Measurements from ENCODE around the gene NMRK2. TPM values are rescaled to one million over a fixed set of nuclear protein-coding genes. Genes with fewer than 3 reads are reported as not detected.
A peak's percentile ranks its signal among the peaks of the same experiment; 100 is the strongest.

The NMRK2 gene
- total and polyA plus RNA-seq, 2 of the 13 experiments (the other 11 are each of a cell fraction or from before 2014, with no cell fraction given) = not detected

DNA sequence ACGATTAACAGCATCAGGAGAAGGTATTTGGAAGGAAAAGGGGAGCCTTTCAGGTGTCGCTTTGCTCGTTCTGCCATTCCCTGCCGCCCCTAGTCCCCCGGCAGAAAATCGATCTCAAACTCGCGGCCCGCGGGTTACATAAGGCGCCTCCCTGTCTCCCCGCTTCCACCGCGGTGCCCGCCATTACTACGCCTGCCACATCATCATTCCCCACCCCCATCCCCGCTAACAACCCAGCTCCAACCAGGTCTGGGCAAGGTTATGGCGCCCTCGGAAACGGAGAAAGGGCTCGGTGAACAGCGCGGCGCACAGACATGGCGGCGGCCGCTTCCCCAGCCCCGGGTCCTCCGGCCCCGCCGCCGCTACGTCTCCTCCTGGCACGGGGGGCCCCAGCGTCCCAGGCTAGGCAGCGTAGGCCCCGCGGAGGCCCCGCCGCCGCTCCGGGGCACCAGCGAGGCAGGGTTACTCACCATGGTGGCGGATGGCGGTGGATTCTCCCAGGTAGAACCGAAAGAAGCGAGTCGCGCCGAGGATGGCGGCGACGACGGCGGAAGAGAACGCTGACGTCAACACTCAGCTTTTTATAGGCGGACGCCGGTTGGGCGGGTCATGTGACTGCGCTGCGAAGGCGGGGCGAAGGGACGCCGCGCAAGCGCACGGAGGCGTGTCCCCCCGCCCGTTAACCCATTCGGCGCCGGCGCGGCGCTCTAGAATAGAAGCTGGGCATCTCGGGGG, 52.2 kb downstream of the NMRK2 start, which contains the start of gene EEF2 (continued):
- peak; percentile 75; the same call in 1 of the 2 replicates for TF ChIP-seq ZNF607 (CRISPR knock-in tag; IDR thresholded peaks at IDR 0.05; ENCODE audit: borderline replicate concordance)
- TF ChIP-seq IKZF1 (IDR thresholded peaks at IDR 0.05) = no peak
- TF ChIP-seq ZNF678 (CRISPR knock-in tag; IDR thresholded peaks at IDR 0.05) = no peak
- peak; percentile 81; the same call in 1 of the 2 replicates for TF ChIP-seq ZNF329 (CRISPR knock-in tag; IDR thresholded peaks at IDR 0.05; ENCODE audit: low read depth)
- peak; percentile 91 for TF ChIP-seq ATF7-NPFF (CRISPR knock-in tag; IDR thresholded peaks at IDR 0.05; ENCODE audit: low read depth)
- TF ChIP-seq HNF4G (IDR thresholded peaks at IDR 0.05; ENCODE audit: borderline replicate concordance, low read depth, low read length) = peak; percentile 37; the same call in 1 of the 2 replicates
- peak; percentile 56; the same call in 1 of the 2 replicates for TF ChIP-seq HNF4G (CRISPR knock-in tag; IDR thresholded peaks at IDR 0.05; ENCODE audit: borderline replicate concordance, low read depth)
- TF ChIP-seq ZNF383 (CRISPR knock-in tag; IDR thresholded peaks at IDR 0.05; ENCODE audit: borderline replicate concordance) = no peak
- no peak for TF ChIP-seq JDP2 (CRISPR knock-in tag; IDR thresholded peaks at IDR 0.05; ENCODE audit: borderline replicate concordance)
- TF ChIP-seq, protein P1, sequence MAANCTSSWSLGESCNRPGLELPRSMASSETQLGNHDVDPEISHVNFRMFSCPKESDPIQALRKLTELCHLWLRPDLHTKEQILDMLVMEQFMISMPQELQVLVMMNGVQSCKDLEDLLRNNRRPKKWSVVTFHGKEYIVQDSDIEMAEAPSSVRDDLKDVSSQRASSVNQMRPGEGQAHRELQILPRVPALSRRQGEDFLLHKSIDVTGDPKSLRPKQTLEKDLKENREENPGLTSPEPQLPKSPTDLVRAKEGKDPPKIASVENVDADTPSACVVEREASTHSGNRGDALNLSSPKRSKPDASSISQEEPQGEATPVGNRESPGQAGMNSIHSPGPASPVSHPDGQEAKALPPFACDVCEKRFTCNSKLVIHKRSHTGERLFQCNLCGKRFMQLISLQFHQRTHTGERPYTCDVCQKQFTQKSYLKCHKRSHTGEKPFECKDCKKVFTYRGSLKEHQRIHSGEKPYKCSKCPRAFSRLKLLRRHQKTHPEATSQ (CRISPR knock-in tag; IDR thresholded peaks at IDR 0.05; ENCODE audit: borderline replicate concordance) = peak; percentile 95; the same call in 1 of the 2 replicates
- TF ChIP-seq RNF2 (conservative IDR thresholded peaks at IDR 0.05; ENCODE audit: low read depth) = 0 out of 2 replicates have a peak, but pooled peaks have one; percentile 47
- TF ChIP-seq ZNF782 (CRISPR knock-in tag; IDR thresholded peaks at IDR 0.05; ENCODE audit: borderline replicate concordance) = no peak
- peak; percentile 77; the same call in 1 of the 2 replicates for TF ChIP-seq ZNF792 (CRISPR knock-in tag; IDR thresholded peaks at IDR 0.05)
- peak; percentile 91; the same call in 1 of the 2 replicates for TF ChIP-seq KAT7 (CRISPR knock-in tag; IDR thresholded peaks at IDR 0.05; ENCODE audit: borderline replicate concordance)
- TF ChIP-seq BHLHE40 (IDR thresholded peaks at IDR 0.05; ENCODE audit: low read length) = no peak; the same call in 1 of the 2 replicates
- TF ChIP-seq JARID2 (CRISPR knock-in tag; IDR thresholded peaks at IDR 0.05; ENCODE audit: insufficient replicate concordance) = no peak
- peak; percentile 96 for TF ChIP-seq SALL1 (CRISPR knock-in tag; IDR thresholded peaks at IDR 0.05)
- TF ChIP-seq ERF (CRISPR knock-in tag; IDR thresholded peaks at IDR 0.05) = peak; percentile 94
- TF ChIP-seq ZNF772 (CRISPR knock-in tag; IDR thresholded peaks at IDR 0.05) = peak; percentile 29; the same call in 1 of the 2 replicates
- peak; percentile 62; the same call in 1 of the 2 replicates for TF ChIP-seq BRCA1 (CRISPR knock-in tag; IDR thresholded peaks at IDR 0.05)
- peak; percentile 95; the same call in 1 of the 2 replicates for TF ChIP-seq ZNF704 (CRISPR knock-in tag; IDR thresholded peaks at IDR 0.05; ENCODE audit: borderline replicate concordance)
- TF ChIP-seq, protein P2, sequence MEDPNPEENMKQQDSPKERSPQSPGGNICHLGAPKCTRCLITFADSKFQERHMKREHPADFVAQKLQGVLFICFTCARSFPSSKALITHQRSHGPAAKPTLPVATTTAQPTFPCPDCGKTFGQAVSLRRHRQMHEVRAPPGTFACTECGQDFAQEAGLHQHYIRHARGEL (CRISPR knock-in tag; IDR thresholded peaks at IDR 0.05) = no peak
- peak; percentile 67; the same call in 1 of the 2 replicates for TF ChIP-seq GMEB2 (CRISPR knock-in tag; IDR thresholded peaks at IDR 0.05; ENCODE audit: low read depth)
- 0 out of 2 replicates have a peak, but pooled peaks have one; percentile 53 for TF ChIP-seq ZBTB2 (CRISPR knock-in tag; IDR thresholded peaks at IDR 0.05; ENCODE audit: low read depth)
